ENCODE results near the gene KCTD8. TPM values are rescaled to one million over a fixed set of nuclear protein-coding genes. Genes with fewer than 3 reads are reported as not detected.
A peak's percentile ranks its signal among the peaks of the same experiment; 100 is the strongest.

Gene KCTD8
- total RNA-seq, 1 experiment from 2014 or later = 3.8 TPM

GRCh38 chr4:44446801-44447562 lies 1.6 kb downstream of the KCTD8 start:
- TF ChIP-seq RELA (CRISPR knock-in tag; IDR thresholded peaks at IDR 0.05; ENCODE audit: borderline replicate concordance) (no peak), RORB (CRISPR knock-in tag; IDR thresholded peaks at IDR 0.05) (no peak), ZNF671 (CRISPR knock-in tag; IDR thresholded peaks at IDR 0.05) (no peak), HMGXB4 (CRISPR knock-in tag; IDR thresholded peaks at IDR 0.05) (peak; percentile 45; the same call in 1 of the 2 replicates), ZNF396 (CRISPR knock-in tag; IDR thresholded peaks at IDR 0.05; ENCODE audit: borderline replicate concordance) (no peak), AR (CRISPR knock-in tag; IDR thresholded peaks at IDR 0.05) (no peak), ZNF425 (CRISPR knock-in tag; conservative IDR thresholded peaks at IDR 0.05) (no peak), ZNF423 (CRISPR knock-in tag; IDR thresholded peaks at IDR 0.05) (peak; percentile 85), NR1H2 (CRISPR knock-in tag; IDR thresholded peaks at IDR 0.05) (no peak), ATF6 (CRISPR knock-in tag; IDR thresholded peaks at IDR 0.05) (no peak), TP53 (CRISPR knock-in tag; IDR thresholded peaks at IDR 0.05) (peak; percentile 7; the same call in 1 of the 2 replicates), CBFB (CRISPR knock-in tag; IDR thresholded peaks at IDR 0.05; ENCODE audit: low read depth) (no peak), NR2C2 (CRISPR knock-in tag; IDR thresholded peaks at IDR 0.05) (no peak), ZNF317 (CRISPR knock-in tag; IDR thresholded peaks at IDR 0.05; ENCODE audit: borderline replicate concordance, low read depth) (no peak), SMAD3 (CRISPR knock-in tag; IDR thresholded peaks at IDR 0.05; ENCODE audit: borderline replicate concordance) (no peak)
- H3K4me1 Mint-ChIP-seq = peaks cover 33% of the 10 kb centered on the region
- DNase-seq (ENCODE audit: low spot score) (peak; percentile 46), ATAC-seq (peak; percentile 4)
- ChIA-PET CTCF (interaction anchor here (2.3 kb wide), 1 partner anchor 21 kb away, joined by 7 read pairs; no protein-coding TSS in a partner anchor), POLR2A (no interaction called here)
- H3K27me3 Mint-ChIP-seq (ENCODE audit: low read depth) = peaks cover 23% of the 10 kb centered on the region
- no peaks in the 10 kb centered on the region for H3K9me3 Mint-ChIP-seq
- no peaks in the 10 kb centered on the region for H3K36me3 Mint-ChIP-seq
- H3K27ac Mint-ChIP-seq = no peak overlapping the region
- peak overlapping the region; percentile 83 for H3K4me3 Mint-ChIP-seq

- Mint-ChIP-seq H3K9me3 (no peaks in the 10 kb centered on the region), H3K36me3 (no peaks in the 10 kb centered on the region), H3K4me3 (peak overlapping the region; percentile 83), H3K27me3 (ENCODE audit: low read depth) (peaks cover 23% of the 10 kb centered on the region), H3K27ac (no peak overlapping the region), H3K4me1 (peaks cover 33% of the 10 kb centered on the region)
- DNase-seq (ENCODE audit: low spot score) (no peak), ATAC-seq (no peak)
- ChIA-PET POLR2A (no interaction called here), CTCF (interaction anchor here (2.3 kb wide), 1 partner anchor 20 kb away, joined by 7 read pairs; no protein-coding TSS in a partner anchor)
- TF ChIP-seq ZNF317 (CRISPR knock-in tag; IDR thresholded peaks at IDR 0.05; ENCODE audit: borderline replicate concordance, low read depth) (no peak), OVOL2 (CRISPR knock-in tag; IDR thresholded peaks at IDR 0.05; ENCODE audit: borderline replicate concordance) (no peak), CTCF (IDR thresholded peaks at IDR 0.05) (no peak), MLX (CRISPR knock-in tag; IDR thresholded peaks at IDR 0.05) (no peak), TP53 (CRISPR knock-in tag; IDR thresholded peaks at IDR 0.05) (no peak)
These were observed 2.4 kb downstream of the KCTD8 start for GRCh38 chr4:44446191-44446590.
